ENCODE data around the gene ENOX1.

GRCh38 chr13:43269037-43269481, 517.7 kb downstream of the ENOX1 start:
- TF ChIP-seq EZH2 (IDR thresholded peaks at IDR 0.05; ENCODE audit: low read depth): no peak
- TF ChIP-seq, protein P1, sequence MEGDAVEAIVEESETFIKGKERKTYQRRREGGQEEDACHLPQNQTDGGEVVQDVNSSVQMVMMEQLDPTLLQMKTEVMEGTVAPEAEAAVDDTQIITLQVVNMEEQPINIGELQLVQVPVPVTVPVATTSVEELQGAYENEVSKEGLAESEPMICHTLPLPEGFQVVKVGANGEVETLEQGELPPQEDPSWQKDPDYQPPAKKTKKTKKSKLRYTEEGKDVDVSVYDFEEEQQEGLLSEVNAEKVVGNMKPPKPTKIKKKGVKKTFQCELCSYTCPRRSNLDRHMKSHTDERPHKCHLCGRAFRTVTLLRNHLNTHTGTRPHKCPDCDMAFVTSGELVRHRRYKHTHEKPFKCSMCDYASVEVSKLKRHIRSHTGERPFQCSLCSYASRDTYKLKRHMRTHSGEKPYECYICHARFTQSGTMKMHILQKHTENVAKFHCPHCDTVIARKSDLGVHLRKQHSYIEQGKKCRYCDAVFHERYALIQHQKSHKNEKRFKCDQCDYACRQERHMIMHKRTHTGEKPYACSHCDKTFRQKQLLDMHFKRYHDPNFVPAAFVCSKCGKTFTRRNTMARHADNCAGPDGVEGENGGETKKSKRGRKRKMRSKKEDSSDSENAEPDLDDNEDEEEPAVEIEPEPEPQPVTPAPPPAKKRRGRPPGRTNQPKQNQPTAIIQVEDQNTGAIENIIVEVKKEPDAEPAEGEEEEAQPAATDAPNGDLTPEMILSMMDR (conservative IDR thresholded peaks at IDR 0.05): no peak
